NOMO-1 treated with DMSO at 0.1 percent for 48 hours (cell line): ENCODE data around the gene PAX7.
"Not testable (repeated sequence)": the region's sequence is repeated elsewhere in the genome, so short reads cannot be mapped to it uniquely, and the experiment has no call there.

Experiments used
- DNase-seq: peaks from one replicate; lab custom pipeline; 2025; ENCODE audit not compliant: unreplicated experiment; lab: John Stamatoyannopoulos, UW

PAX7 gene

DNA sequence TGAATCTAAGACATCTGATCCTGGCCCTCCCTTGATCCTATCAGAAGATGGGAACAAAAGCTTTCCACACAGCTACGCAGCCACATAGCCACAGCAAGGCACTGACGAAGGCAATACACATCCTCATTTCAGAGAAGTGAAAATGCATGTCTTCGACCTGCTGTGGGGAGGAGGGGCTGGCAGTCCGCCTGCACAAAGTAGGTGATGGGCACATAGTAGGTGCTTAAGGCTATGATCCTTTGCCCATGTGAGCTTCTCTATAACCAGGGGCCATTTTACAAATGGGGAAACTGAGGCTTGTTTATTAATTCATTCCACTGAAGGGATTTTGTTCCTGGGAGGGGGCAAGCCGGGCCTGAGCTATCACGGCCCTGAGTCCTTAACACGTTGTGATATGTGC is 94.2 kb downstream of the PAX7 start:
- no peak for DNase-seq

- no peak for DNase-seq
Measured at GRCh38 chr1:18725231-18725895, 94.7 kb downstream of the PAX7 start.

GRCh38 chr1:18726368-18726767 is 95.7 kb downstream of the PAX7 start:
- DNase-seq, result no peak

DNA sequence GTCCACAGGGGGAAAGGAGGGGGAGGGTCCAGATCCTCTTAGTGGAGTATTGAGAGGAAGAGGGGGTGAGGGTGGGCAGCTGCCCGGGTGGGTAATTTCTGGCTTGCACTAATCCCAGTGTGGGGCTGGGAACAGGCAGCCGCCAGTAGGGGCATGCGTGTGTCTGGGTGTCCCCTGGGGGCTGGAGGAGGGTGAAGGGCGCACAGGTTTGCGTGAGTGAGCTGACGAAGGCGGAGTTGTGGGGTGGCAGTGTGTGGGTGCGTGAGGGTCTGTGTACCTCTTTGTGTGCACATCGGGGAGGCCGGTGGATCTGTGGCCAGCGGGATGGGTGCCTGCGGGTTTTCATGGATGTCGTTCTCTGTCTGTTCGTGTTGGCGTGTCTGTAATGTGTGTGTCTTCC is 97.3 kb downstream of the PAX7 start:
- DNase-seq, result no peak

- no peak for DNase-seq
Measured at GRCh38 chr1:18730321-18730720, 99.7 kb downstream of the PAX7 start.

DNA sequence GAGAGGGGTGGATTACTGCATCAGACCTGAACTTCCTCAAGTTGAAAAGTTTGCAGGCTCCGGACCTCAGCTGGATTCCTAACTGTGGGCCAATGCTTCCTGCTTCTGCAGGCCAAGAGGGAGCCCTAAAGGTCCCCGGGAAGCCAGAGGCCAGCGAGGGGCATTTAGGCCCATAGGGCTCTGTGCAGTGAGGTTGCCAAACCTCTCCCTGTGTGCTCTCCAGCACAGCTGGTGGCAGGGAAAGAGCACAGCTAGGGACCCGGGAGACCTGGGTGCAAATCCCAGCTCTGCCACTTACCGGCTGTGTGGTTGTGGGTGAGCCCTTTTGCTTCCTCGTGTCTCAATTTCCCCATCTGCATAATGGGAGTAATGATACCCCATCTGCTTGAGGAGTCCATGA is 100.5 kb downstream of the PAX7 start:
- DNase-seq, result no peak

DNA sequence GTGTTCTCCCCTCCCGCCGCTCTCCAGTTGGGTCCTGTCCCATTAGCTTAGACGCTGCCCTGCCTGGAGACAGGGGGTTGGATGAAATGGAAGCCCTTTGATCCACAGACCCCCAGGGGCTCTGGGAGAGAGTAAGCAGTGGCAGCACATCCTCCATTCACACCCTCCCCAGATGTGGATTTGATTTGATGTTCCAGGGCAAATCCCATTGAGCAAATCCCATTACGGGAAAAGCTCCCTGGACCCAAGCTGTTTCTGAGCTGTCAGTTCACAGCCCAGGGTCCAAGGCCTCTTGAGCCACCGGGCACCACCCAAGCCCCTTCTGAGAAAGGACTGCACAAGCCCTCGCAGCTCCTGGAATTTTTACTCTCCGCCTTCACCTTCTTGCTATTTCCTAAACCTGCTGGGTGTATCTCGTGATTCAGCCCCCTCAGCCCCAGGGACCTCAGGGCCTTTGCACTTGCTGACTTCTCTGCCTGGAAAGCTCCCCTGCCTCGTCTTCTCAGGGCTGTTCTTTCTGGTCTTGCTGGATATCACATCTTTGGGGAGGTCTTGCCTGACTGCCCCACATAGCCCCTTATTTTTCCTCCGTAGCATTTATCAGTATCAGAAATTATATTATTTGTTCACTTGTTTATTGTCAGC is 101.1 kb downstream of the PAX7 start:
- no peak for DNase-seq

- no peak for DNase-seq
Measured at GRCh38 chr1:18732686-18733085, 102.0 kb downstream of the PAX7 start.

DNA sequence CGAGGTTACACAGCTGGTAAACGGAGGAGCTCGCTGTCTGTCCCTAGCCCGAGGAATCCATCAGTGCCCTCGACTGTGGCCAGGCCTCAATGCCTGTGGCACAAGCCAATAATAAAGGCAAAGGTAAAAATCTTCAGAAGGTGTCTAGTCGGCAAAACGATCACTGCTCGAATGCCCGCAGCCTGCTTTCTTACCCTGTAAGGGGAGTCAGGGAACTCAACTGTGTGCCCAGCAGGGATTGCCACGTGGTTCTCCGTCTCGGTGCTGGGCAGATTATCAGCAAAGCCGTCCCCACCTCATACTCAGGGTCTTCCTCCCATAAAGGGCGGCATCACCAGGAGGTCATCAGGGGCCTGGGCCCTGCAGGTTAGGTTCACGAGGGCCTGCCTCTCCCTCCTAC is 103.4 kb downstream of the PAX7 start:
- no peak for DNase-seq

DNA sequence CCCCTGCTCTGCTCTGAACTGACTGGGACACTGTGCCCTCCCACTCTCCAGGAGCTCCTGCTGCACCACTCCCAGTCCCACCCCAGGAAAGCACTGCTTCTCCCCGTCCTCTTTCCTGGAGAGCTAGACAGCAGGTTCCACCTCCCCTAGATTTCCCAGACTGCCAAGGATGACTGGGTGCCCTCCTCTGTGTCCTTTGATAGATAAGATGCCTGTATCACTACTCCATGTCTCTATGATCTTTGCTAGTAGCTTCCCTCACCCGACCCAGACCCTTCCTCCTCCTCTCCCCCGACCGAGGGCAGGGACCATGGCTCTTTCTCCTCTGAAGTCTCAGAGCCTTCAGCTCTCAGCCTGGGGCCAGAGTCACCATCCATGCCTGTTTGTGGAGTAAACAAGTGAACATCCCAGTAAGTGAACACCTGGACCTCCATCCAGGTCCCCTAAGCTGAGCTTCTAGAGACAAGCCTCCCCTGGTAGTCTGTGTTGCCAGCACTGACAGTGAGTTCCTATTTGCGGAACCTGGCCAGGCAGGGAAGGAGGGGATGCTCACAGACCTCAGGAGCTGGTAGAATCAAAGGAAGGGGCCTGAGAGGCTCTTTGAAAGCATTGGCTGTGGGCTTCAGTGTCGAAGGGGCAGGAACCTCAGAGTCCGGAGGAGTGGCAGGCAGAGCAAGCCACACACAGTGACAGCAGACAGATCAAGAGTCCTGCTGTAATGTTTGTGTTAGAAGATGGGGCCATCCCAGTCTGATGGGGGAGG is 104.0 kb downstream of the PAX7 start:
- DNase-seq, result no peak

DNA sequence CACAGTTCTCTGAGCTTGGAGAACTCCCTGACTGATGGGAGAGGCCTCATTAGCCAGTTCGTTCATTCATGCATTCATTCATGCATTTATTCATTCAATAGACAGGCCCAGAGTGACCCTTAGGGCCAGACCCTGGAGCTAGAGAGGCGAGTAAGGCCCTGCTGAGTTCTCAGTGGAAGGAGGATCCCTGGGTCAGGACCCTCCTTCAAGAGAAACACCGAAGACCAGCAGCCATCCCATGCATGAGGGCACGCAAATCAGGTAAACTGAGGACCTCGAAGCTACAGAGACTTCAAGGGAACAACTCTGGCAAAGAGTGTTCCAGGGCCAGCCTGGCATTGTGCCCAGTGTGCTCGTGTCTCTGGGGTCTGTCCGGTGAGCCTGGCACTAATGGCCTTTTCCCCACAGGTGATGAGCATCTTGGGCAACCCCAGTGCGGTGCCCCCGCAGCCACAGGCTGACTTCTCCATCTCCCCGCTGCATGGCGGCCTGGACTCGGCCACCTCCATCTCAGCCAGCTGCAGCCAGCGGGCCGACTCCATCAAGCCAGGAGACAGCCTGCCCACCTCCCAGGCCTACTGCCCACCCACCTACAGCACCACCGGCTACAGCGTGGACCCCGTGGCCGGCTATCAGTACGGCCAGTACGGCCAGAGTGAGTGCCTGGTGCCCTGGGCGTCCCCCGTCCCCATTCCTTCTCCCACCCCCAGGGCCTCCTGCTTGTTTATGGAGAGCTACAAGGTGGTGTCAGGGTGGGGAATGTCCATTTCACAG is 104.8 kb downstream of the PAX7 start:
- no peak for DNase-seq

GRCh38 chr1:18736958-18737357 is 106.3 kb downstream of the PAX7 start:
- DNase-seq, result no peak

DNA sequence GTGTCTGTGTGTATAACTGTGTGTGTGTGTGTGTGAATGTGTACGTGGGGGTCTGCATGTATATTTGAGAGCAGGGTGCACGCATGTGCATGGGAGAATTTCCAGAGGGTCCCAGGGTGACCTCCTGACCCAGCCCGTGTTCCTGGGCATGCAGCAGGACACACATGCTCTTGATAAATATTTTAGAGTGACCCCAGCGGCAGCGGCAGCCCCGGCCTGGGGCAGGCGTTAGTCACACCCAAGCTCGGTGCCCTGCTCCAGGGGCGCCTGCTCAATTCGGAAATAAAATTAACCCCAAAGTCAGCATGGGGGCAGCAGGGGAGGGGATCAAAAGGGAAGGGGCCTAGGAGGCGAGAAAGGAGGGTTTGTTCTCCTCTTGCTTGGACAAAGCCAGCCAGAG is 107.5 kb downstream of the PAX7 start:
- no peak for DNase-seq

GRCh38 chr1:18738617-18739016 is 108.0 kb downstream of the PAX7 start:
- DNase-seq, result no peak

- DNase-seq, result no peak
Measured at GRCh38 chr1:18739408-18739807, 108.8 kb downstream of the PAX7 start.

DNA sequence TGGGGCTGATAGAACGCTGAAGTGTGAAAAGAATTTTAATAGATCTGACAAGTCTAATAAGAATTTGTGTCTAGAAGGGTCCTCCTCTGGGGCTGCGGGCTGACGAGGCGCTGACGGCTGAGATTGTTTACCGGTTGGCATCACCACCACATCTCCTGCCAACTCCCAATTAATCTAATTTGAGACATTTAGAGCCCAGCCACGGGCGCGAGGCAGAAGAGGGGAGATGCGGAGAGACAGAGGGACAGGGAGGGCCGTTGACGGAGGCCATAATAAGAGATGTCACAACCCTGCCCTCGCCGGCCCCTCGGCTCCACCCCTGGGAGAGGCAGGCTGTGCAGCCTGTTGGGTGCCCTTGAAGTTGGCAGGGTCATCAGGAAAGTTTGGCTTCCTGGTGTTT is 109.3 kb downstream of the PAX7 start:
- DNase-seq, result no peak

DNA sequence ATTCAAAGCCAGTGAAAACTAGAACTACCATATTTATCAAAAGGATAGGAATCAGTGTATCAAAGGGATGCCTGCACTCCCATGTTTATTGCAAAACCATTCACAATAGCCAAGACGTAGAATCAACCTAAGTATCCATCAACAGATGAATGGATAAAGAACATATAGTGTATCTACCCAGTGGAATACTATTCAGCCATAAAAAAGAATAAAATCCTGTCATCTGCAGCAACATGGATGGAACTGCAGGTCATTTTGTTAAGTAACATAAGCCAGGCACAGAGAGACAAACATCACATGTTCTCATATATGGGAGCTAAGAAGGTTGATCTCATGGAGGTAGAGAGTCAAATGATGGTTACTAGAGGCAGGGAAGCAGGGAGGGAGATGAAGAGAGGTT is 110.0 kb downstream of the PAX7 start:
- no peak for DNase-seq

DNA sequence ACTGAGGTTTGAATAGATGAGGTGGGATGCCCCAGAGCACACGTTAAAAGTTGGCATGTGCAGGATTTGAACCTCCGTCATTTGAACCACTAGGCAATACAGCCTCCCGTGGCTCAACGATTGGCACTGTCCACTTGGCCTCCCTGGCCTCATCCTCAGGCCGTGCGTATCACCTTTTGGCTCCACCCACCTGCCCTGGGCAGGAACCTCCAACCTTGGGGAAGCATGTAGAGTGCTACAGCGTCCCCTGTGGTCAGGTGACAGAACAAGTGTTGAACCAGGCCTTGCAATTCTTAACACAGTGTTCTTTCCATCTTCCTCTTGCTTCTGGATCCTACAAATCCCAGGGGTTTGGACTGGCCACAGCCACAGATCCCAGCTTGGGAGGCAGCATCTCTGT is 112.6 kb downstream of the PAX7 start:
- DNase-seq, result no peak

GRCh38 chr1:18744381-18744780 is 113.7 kb downstream of the PAX7 start:
- not testable (repeated sequence) for DNase-seq

DNA sequence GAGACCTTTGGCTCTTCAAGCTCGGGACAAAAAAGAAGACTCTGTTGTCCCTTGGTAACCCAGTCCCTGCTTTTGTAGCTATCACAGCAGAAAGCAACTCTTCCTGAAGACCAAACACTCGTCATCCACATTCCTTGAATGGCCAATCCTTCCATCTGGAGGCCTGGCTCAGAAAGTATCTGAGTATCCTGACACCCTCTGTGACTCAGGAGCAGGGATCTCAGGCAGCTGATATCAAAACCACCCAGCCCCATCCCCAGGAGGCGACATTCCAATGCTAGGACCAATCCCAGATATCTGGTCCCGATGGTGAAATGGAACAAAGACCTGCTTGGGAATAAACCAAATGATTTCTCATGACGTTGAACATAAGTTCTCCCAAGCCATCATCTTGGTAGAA is 116.3 kb downstream of the PAX7 start:
- DNase-seq, result no peak

DNA sequence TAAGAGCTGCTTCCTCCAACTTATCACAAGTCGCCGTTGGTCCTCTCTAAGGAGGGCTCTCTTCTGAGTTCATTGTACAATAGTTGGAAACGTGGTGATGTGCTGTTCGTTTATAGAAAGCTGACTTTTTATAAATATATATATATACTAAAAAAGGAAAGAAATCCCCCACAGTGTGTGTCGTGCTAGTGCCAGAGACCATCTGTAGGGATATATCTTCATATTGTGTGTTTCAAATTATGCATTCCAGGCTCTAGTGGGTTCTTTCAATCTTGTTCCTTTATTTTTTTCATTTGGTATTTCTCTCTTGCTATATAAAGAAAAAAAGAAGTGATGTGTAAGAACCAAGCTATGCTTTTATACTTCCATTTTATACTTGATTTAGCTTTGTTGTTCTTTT is 117.0 kb downstream of the PAX7 start:
- no peak for DNase-seq

GRCh38 chr1:18748435-18748834 is 117.8 kb downstream of the PAX7 start:
- DNase-seq, result no peak
